Renal cortical epithelial cell (primary cell): ENCODE results near the gene KDM5A. TPM values are rescaled to one million over a fixed set of nuclear protein-coding genes. Genes with fewer than 3 reads are reported as not detected.
"Not testable (repeated sequence)": the region's sequence is repeated elsewhere in the genome, so short reads cannot be mapped to it uniquely, and the experiment has no call there.

ENCODE experiments used
- DNase-seq: peaks from one replicate; pipeline ENCODE4 v3.0.0-alpha.2; 2011; ENCODE audit warnings: low read depth
- total RNA-seq: library from RNA; depleted of rRNA; stranded (reverse); fragments of >200 nt; gene quantifications from 2 replicates; pipeline ENCODE4 v1.2.3, GENCODE V29; 2014

The KDM5A gene
- total RNA-seq, 1 donor from 2014 or later: 89.8 TPM

- DNase-seq: peak; percentile 25
Observed at GRCh38 chr12:332581-333205, 56.4 kb downstream of the KDM5A start.

GRCh38 chr12:331287-331686 is 57.8 kb downstream of the KDM5A start:
- DNase-seq: no peak

GRCh38 chr12:325906-326305 is 63.2 kb downstream of the KDM5A start:
- no peak for DNase-seq

GRCh38 chr12:323507-323906 is 65.6 kb downstream of the KDM5A start:
- DNase-seq: no peak

GRCh38 chr12:321606-322326 is 67.4 kb downstream of the KDM5A start:
- peak; percentile 51 for DNase-seq

- DNase-seq: no peak
Observed at GRCh38 chr12:318759-319515, 70.2 kb downstream of the KDM5A start.

- DNase-seq: no peak
Observed at GRCh38 chr12:308511-308910, 80.6 kb downstream of the KDM5A start.

- DNase-seq: no peak
Observed at GRCh38 chr12:307406-307805, 81.7 kb downstream of the KDM5A start.

- peak; percentile 46 for DNase-seq
Observed at GRCh38 chr12:304805-305204, 84.3 kb downstream of the KDM5A start.

- DNase-seq: not testable (repeated sequence)
Observed at GRCh38 chr12:302766-303165, 86.4 kb downstream of the KDM5A start.

GRCh38 chr12:300166-300565 is 89.0 kb downstream of the KDM5A start:
- not testable (repeated sequence) for DNase-seq

- not testable (repeated sequence) for DNase-seq
Observed at GRCh38 chr12:299511-299910, 89.6 kb downstream of the KDM5A start.

GRCh38 chr12:298059-298458 is 91.1 kb downstream of the KDM5A start:
- not testable (repeated sequence) for DNase-seq

- DNase-seq: no peak
Observed at GRCh38 chr12:295132-295531, 94.0 kb downstream of the KDM5A start.

- no peak for DNase-seq
Observed at GRCh38 chr12:293199-293598, 95.9 kb downstream of the KDM5A start.

GRCh38 chr12:292186-292585 is 96.9 kb downstream of the KDM5A start:
- peak; percentile 21 for DNase-seq

GRCh38 chr12:291153-291723 is 97.9 kb downstream of the KDM5A start:
- no peak for DNase-seq

- peak; percentile 51 for DNase-seq
Observed at GRCh38 chr12:288687-289086, 100.4 kb downstream of the KDM5A start.

- no peak for DNase-seq
Observed at GRCh38 chr12:286531-287300, 102.4 kb downstream of the KDM5A start.

GRCh38 chr12:278046-278445 is 111.1 kb downstream of the KDM5A start:
- DNase-seq: no peak

- DNase-seq: no peak
Observed at GRCh38 chr12:275812-276211, 113.3 kb downstream of the KDM5A start.

- no peak for DNase-seq
Observed at GRCh38 chr12:273382-273781, 115.7 kb downstream of the KDM5A start.
